Sigmoid colon (tissue), 7 donors: ENCODE measurements around the gene CNDP2. TPM values are rescaled to one million over a fixed set of nuclear protein-coding genes. Genes with fewer than 3 reads are reported as not detected.

ENCODE experiments used
- DNase-seq: peaks from one replicate; pipeline ENCODE4 v3.0.0-alpha.2; 2019
- H3K27ac ChIP-seq, 4 donors: fragments of 200-600 bp; sonication (generic); one replicate each; pipeline ENCODE4 v1.5.1; 2016 to 2019; ENCODE audit warnings: mild to moderate bottlenecking in 1 of 4
- H3K27me3 ChIP-seq, 3 donors: fragments of 200-600 bp; sonication (generic); one replicate each; pipeline ENCODE4 v1.5.1; 2019; ENCODE audit warnings: mild to moderate bottlenecking in 1 of 3
- H3K36me3 ChIP-seq, 4 donors: fragments of 200-600 bp; sonication (generic); one replicate each; pipeline ENCODE4 v1.5.1; 2016 to 2019
- H3K4me1 ChIP-seq, 4 donors: fragments of 200-600 bp; sonication (generic); one replicate each; pipeline ENCODE4 v1.5.1; 2017 to 2019
- H3K4me3 ChIP-seq, 4 donors: fragments of 200-600 bp; sonication (generic); one replicate each; pipeline ENCODE4 v1.5.1; 2017 to 2019; ENCODE audit warnings: mild to moderate bottlenecking in 2 of 4, moderate library complexity in 1 of 4
- H3K9me3 ChIP-seq, 4 donors: fragments of 200-600 bp in 3 of 4; sonication (generic) in 3 of 4; one replicate each; pipeline versions ENCODE4 v1.5.1 to v1.6.1; 2013 to 2019
- CTCF ChIP-seq, 4 experiments: fragments of 450-650 bp in 3 of 4; fragments of 200-600 bp in 1 of 4; IDR thresholded peaks; one replicate each; pipeline ENCODE4 v1.5.1; 2016 to 2019; ENCODE audit warnings: antibody characterized with exemption in 4 of 4, mild to moderate bottlenecking in 3 of 4, moderate library complexity in 2 of 4
- EP300 ChIP-seq, 4 donors: sonication (generic); formaldehyde crosslinking; IDR thresholded peaks; one replicate each; pipeline ENCODE4 v1.6.1; 2017; ENCODE audit warnings: antibody characterized with exemption in 4 of 4
- POLR2A ChIP-seq, 2 donors: fragments of 450-650 bp; IDR thresholded peaks; one replicate each; pipeline ENCODE4 v1.6.1; 2016; ENCODE audit warnings: antibody characterized with exemption in 2 of 2, mild to moderate bottlenecking in 2 of 2, moderate library complexity in 2 of 2
- POLR2AphosphoS5 ChIP-seq, 4 donors: sonication (generic); formaldehyde crosslinking; IDR thresholded peaks; one replicate each; pipeline ENCODE4 v1.6.1; 2017; ENCODE audit warnings: antibody characterized with exemption in 4 of 4
- WGBS, 2 donors: extraction: QIAGEN DNeasy Blood & Tissue Kit; methylation state at CpG; one replicate each; pipeline ENCODE4 v1.1.7; 2013; 5-methylcytosine and 5-hydroxymethylcytosine counted together
- intact Hi-C: fragments of 100-400 bp; cut with DNase I; formaldehyde crosslinking; loops from one replicate; pipeline ENCODE4 v1.15.1; 2023
- polyA plus RNA-seq, 3 donors: library from polyadenylated mRNA; stranded (reverse); fragments of 200-250 nt; gene quantifications; one replicate each; pipeline ENCODE4 v1.2.3, GENCODE V29; 2013
- total RNA-seq, 4 donors: library from RNA; depleted of rRNA; stranded (reverse); fragments of >200 nt; gene quantifications; one replicate each; pipeline ENCODE4 v1.1.0, GENCODE V29; 2016
- donor health status: healthy with polysubstance abuse.
- donor health status: Bipolar disorder and iron deficiency.
- donor health status: healthy.

The CNDP2 gene
- total and polyA plus RNA-seq, 7 donors = 29.3 to 179 (median 53.5) TPM

- H3K27me3 ChIP-seq = peaks cover 0 to 3% (median 0%) of the 10 kb centered on the region in 3 donors
- intact Hi-C loops = loop anchor here (10.0 kb wide), 1 partner anchor 1785 kb away; no protein-coding TSS in a partner anchor
- no peak for DNase-seq
- H3K4me3 ChIP-seq = no peak overlapping the region
- H3K27ac ChIP-seq = no peak overlapping the region
- TF ChIP-seq POLR2AphosphoS5 (IDR thresholded peaks at IDR 0.05) (no peak), CTCF (IDR thresholded peaks at IDR 0.05) (no peak), POLR2A (IDR thresholded peaks at IDR 0.05) (no peak), EP300 (IDR thresholded peaks at IDR 0.05) (no peak)
- WGBS, 2 donors = 97 to 100% methylated on average over 1 of the region's 1 CpG
- H3K4me1 ChIP-seq = no peaks in the 10 kb centered on the region
- H3K36me3 ChIP-seq = no peaks in the 10 kb centered on the region
- H3K9me3 ChIP-seq = peaks cover 0 to 7% (median 3%) of the 10 kb centered on the region in 4 donors
These were observed 53.5 kb downstream of the CNDP2 start for GRCh38 chr18:74549591-74550104.

GRCh38 chr18:74550886-74551285 is 54.7 kb downstream of the CNDP2 start:
- Histone ChIP-seq H3K4me1 (no peaks in the 10 kb centered on the region), H3K27me3 (no peaks in the 10 kb centered on the region), H3K9me3 (peaks cover 0 to 7% (median 3%) of the 10 kb centered on the region in 4 donors), H3K27ac (no peak overlapping the region), H3K36me3 (no peaks in the 10 kb centered on the region), H3K4me3 (no peak overlapping the region)
- WGBS, 2 donors = 95 to 97% methylated on average over 6 of the region's 6 CpGs
- TF ChIP-seq CTCF (IDR thresholded peaks at IDR 0.05) = no peak
- TF ChIP-seq POLR2AphosphoS5 (IDR thresholded peaks at IDR 0.05) = no peak
- TF ChIP-seq EP300 (IDR thresholded peaks at IDR 0.05) = no peak
- no peak for TF ChIP-seq POLR2A (IDR thresholded peaks at IDR 0.05)
- intact Hi-C loops = loop anchor here (10.0 kb wide), 1 partner anchor 1786 kb away; no protein-coding TSS in a partner anchor
- no peak for DNase-seq

GRCh38 chr18:74551452-74551851 is 55.3 kb downstream of the CNDP2 start:
- 58% methylated on average over 3 of the region's 3 CpGs for WGBS, 2 donors
- DNase-seq = no peak
- Histone ChIP-seq H3K27me3 (no peaks in the 10 kb centered on the region), H3K27ac (no peak overlapping the region), H3K4me3 (no peak overlapping the region), H3K9me3 (peaks cover 0 to 7% (median 3%) of the 10 kb centered on the region in 4 donors), H3K36me3 (no peaks in the 10 kb centered on the region), H3K4me1 (no peaks in the 10 kb centered on the region)
- intact Hi-C loops = loop anchor here (10.0 kb wide), 1 partner anchor 1787 kb away; no protein-coding TSS in a partner anchor
- TF ChIP-seq EP300 (IDR thresholded peaks at IDR 0.05) (no peak), POLR2A (IDR thresholded peaks at IDR 0.05) (no peak), CTCF (IDR thresholded peaks at IDR 0.05) (no peak), POLR2AphosphoS5 (IDR thresholded peaks at IDR 0.05) (no peak)

- no peaks in the 10 kb centered on the region for H3K4me1 ChIP-seq
- TF ChIP-seq CTCF (IDR thresholded peaks at IDR 0.05) (peak; percentile 52 to 80 (median 62)), POLR2AphosphoS5 (IDR thresholded peaks at IDR 0.05) (no peak)
- no peaks in the 10 kb centered on the region for H3K27me3 ChIP-seq
- no peak overlapping the region for H3K27ac ChIP-seq
- WGBS, 2 donors = 22 to 31% methylated on average over 5 of the region's 5 CpGs
- intact Hi-C loops = loop anchor here (1.0 to 10.0 kb wide), 3 partner anchors 200 to 1787 kb away; no protein-coding TSS in a partner anchor
- peaks cover 0 to 7% (median 3%) of the 10 kb centered on the region in 4 donors for H3K9me3 ChIP-seq
- no peaks in the 10 kb centered on the region for H3K36me3 ChIP-seq
- DNase-seq = peak; percentile 87
- H3K4me3 ChIP-seq = no peak overlapping the region
These were observed 55.9 kb downstream of the CNDP2 start for GRCh38 chr18:74551936-74552555.
